HL-60 (cell line): ENCODE results near the gene PIGR.

ENCODE experiments used
- DNase-seq, 2 experiments: peaks; one replicate each; pipeline ENCODE4 v3.0.0-alpha.2; 2010 to 2020; ENCODE audit warnings: low read depth in 1 of 2, low spot score in 1 of 2
- H3K27ac ChIP-seq: fragments of 250-450 bp; sonication (Bioruptor Pico); replicated peaks from 2 replicates; pipeline ENCODE4 v1.5.1; 2020; ENCODE audit warnings: mild to moderate bottlenecking, moderate library complexity
- H3K27me3 ChIP-seq: fragments of 250-450 bp; sonication (Bioruptor Pico); 2 replicates; pipeline ENCODE4 v1.5.1; 2021; ENCODE audit warnings: mild to moderate bottlenecking, moderate library complexity; ENCODE audit not compliant: insufficient read depth, poor library complexity, severe bottlenecking
- H3K4me3 ChIP-seq: replicated peaks from 2 replicates; pipeline ENCODE4 v1.5.1; 2011; ENCODE audit warnings: mild to moderate bottlenecking, control low read depth, low read length; ENCODE audit not compliant: insufficient read depth
- CTCF ChIP-seq: IDR thresholded peaks from one replicate; pipeline ENCODE4 v1.5.1; 2011; ENCODE audit warnings: low read length, control low read depth, inconsistent platforms; ENCODE audit not compliant: insufficient read depth
- GABPA ChIP-seq: IDR thresholded peaks from 2 replicates; pipeline ENCODE4 v1.6.1; 2012; ENCODE audit warnings: low read depth
- POLR2AphosphoS5 ChIP-seq: IDR thresholded peaks from 2 replicates; pipeline ENCODE4 v1.6.1; 2012; ENCODE audit warnings: low read depth
- REST ChIP-seq: IDR thresholded peaks from 2 replicates; pipeline ENCODE4 v1.6.1; 2012; ENCODE audit warnings: low read depth; ENCODE audit not compliant: insufficient replicate concordance
- SPI1 ChIP-seq: IDR thresholded peaks from 2 replicates; pipeline ENCODE4 v1.6.1; 2012; ENCODE audit warnings: low read depth, mild to moderate bottlenecking, borderline replicate concordance

Gene PIGR

GRCh38 chr1:206904423-206905142, 41.7 kb downstream of the PIGR start:
- H3K4me3 ChIP-seq = no peak overlapping the region
- H3K27me3 ChIP-seq = peaks cover 19% of the 10 kb centered on the region
- DNase-seq = no peak
- TF ChIP-seq POLR2AphosphoS5 = no peak
- no peak for TF ChIP-seq REST
- no peak for TF ChIP-seq SPI1
- no peak for TF ChIP-seq GABPA
- no peak for TF ChIP-seq CTCF
- no peak overlapping the region for H3K27ac ChIP-seq

- TF ChIP-seq GABPA = no peak
- DNase-seq = no peak
- Histone ChIP-seq H3K27me3 (peaks cover 12% of the 10 kb centered on the region), H3K27ac (no peak overlapping the region), H3K4me3 (no peak overlapping the region)
These were observed 42.6 kb downstream of the PIGR start for GRCh38 chr1:206903687-206904086.

GRCh38 chr1:206902702-206903101, 43.6 kb downstream of the PIGR start:
- Histone ChIP-seq H3K27me3 (peaks cover 3% of the 10 kb centered on the region), H3K27ac (no peak overlapping the region)
- TF ChIP-seq CTCF (no peak), POLR2AphosphoS5 (no peak), SPI1 (no peak), GABPA (no peak), REST (no peak)

GRCh38 chr1:206901944-206902343, 44.3 kb downstream of the PIGR start:
- TF ChIP-seq CTCF (no peak), REST (no peak), POLR2AphosphoS5 (no peak), GABPA (no peak), SPI1 (no peak)
- Histone ChIP-seq H3K4me3 (no peak overlapping the region), H3K27me3 (peaks cover 3% of the 10 kb centered on the region), H3K27ac (no peak overlapping the region)
- DNase-seq = no peak

More at GRCh38 chr1:206902702-206903101, 43.6 kb downstream of the PIGR start:
- H3K4me3 ChIP-seq = no peak overlapping the region
- no peak for DNase-seq
